Fibroblast of mammary gland (primary cell): Measurements from ENCODE around the gene EML1.
A peak's percentile ranks its signal among the peaks of the same experiment; 100 is the strongest.

Experiments used
- DNase-seq: peaks from one replicate; pipeline ENCODE4 v3.0.0-alpha.2; 2010; ENCODE audit warnings: low read depth
- H3K4me3 ChIP-seq: 2 replicates; pipeline ENCODE4 v1.5.1; 2011; ENCODE audit warnings: low read depth, mild to moderate bottlenecking, low read length, moderate library complexity; ENCODE audit not compliant: control insufficient read depth
- CTCF ChIP-seq: conservative IDR thresholded peaks from 2 replicates; pipeline ENCODE4 v1.5.1; 2011; ENCODE audit warnings: low read depth, low read length, inconsistent platforms; ENCODE audit not compliant: control insufficient read depth, insufficient read depth

The EML1 gene

DNA sequence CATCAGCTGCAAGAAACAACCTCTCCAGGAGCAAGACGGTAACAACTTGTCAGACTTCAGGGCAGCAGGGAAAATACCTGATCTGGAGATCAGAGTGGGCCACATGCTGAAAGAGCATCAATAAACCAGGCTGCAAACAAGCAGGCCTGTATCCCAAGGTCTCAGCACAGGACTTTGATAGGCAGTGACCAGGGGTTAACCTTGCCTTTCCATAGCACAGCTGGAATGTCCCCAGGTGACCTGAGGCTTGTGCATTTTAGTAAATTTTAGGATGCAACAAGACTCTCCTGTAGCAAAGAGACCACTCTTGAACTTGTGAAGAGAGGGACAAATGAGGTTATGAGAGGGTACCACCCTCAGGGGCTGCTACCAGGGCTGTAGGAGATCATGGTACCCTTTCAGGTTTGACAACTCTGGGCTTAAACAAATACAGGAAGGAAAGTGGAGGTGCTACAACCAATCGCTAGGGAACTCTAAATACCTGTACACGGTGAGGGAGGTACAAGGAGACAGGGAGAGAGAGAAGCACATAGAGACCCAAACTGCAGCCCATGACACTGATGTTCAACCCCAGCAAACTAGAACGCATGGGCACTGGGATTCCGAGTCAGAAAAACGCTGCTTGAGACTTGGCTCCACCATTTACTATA is 176.6 kb downstream of the EML1 start:
- no peak for DNase-seq
- no peak for TF ChIP-seq CTCF
- no peak overlapping the region for H3K4me3 ChIP-seq

DNA sequence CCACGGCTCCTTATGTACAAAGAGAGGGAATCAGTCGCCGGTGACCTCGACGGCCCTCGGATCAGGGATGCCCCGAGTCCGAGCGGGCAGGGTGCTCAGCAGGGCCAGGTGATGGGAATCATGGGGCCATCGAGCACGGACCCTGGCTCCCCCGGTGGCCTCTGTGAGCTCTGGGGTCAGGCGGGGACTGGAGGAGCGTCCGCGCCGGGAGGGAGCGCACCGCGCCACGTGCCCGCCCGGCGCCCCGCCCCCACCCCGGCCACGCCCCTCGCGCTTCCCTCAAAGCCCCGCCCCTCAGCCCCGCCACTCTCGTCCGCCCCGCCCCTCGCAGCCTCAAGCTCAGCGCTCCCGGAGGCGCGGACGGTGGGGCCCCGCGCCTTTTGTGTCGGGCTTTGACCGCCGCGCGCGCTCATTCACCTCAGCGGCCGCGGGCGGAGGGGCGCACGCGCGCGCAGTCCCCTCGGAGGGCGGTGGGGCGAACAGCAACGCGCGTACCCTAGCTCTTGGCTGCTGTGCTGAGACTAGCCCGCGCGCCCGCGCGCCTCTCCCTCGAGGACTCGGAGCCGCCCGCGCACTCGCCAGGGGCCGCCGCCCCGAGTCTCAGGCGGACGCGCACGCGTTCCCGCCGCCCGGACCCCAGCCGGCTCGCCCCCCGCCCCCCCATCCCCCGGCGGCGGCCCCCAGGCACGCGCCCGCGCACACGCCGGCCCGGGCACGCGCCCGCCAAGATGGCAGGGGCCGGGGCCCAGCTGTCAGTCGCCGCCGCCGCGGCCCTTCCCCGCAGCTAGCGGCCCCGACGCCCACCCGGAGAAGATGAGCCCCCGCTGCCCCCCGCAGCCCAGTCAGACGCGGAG is 178.1 kb downstream of the EML1 start:
- H3K4me3 ChIP-seq, result peak overlapping the region; percentile 78
- no peak for TF ChIP-seq CTCF
- peak; percentile 70 for DNase-seq

DNA sequence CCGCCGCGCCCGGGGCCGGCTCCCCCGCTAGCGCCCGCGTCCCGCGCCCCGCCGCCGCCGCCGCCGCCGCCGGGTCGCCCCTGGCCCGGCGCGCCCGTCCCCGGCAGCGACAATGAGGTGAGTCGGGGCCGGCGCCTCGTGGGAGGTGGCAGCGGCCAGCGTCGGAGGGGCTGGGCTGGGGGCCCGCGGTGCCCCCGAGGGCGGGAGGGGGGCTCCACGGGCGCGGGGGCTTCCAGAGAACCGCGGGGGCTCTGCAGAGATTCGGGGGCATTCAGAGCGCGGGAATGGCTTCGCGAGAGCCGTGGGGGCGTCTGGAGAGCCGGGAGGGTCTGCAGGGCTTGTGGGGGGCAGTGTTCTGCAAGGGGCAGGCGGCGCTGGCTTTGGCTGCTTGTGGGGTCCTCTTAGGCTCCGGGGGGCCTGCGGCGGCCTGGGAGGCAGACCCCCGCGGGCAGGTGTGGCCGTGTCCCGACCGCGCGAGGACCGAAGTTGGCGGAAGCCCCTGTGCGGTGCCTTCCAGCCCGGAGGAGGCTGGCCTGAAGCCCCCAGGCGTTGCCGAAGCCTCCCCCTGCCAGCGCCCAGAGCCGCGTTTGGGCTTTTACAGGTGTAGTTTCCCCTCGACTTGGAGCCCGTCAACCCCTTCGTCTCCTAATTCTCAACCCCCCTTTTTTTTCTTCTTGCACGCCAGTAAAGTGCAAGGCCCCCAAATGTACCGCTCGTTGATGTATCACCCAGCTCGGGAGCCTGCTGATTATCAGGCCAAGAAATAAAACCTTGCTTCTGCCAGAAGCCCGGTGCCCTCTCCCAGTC is 178.9 kb downstream of the EML1 start:
- peak overlapping the region; percentile 78 for H3K4me3 ChIP-seq
- no peak for TF ChIP-seq CTCF
- no peak for DNase-seq

- peak; percentile 27 for DNase-seq
- no peak for TF ChIP-seq CTCF
- H3K4me3 ChIP-seq, result peak overlapping the region; percentile 78
Observed at GRCh38 chr14:99972748-99973466, 179.7 kb downstream of the EML1 start.

DNA sequence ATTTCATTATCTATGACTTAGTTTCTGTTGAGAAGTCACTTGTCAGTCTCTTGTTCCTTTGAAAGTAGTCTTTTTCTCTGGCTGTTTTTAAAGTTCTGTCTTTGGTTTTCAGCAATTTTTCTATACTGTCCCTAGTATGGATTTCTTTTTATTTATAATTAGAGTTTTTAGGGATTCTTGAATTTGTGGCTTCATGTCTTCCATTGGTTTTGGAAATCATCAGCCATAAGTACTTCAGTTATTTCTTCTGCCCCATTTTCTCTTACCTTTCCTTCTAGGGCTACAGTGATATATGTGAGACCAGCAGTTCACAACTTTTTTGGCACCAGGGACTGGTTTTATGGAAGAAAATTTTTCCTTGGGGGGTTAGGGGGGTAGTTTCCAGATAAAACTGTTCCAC is 182.0 kb downstream of the EML1 start:
- no peak for TF ChIP-seq CTCF
- no peak for DNase-seq
- no peak overlapping the region for H3K4me3 ChIP-seq

DNA sequence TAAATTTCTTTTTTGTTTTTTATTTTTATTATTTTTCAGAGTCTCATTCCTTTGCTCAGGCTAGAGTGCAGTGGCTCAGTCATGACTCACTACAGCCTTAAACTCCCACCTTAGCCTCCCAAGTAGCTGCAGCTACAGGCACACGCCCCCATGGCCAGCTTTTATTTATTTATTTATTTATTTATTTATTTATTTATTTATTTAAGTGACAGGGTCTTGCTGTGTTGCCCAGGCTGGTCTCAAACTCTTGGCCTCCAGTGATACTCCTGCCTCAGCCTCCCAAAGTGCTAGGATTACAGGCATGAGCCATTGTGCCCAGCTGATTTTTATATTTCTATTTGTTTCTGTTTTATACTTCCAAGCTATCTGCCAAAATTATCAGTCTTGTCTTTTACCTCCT is 182.8 kb downstream of the EML1 start:
- TF ChIP-seq CTCF, result no peak
- H3K4me3 ChIP-seq, result no peak overlapping the region
- no peak for DNase-seq
